Measurements from ENCODE around the gene SET.

- TF ChIP-seq CTCF (conservative IDR thresholded peaks at IDR 0.05; ENCODE audit: low read length), result no peak
- no peak for TF ChIP-seq EZH2phosphoT487 (IDR thresholded peaks at IDR 0.05; ENCODE audit: borderline replicate concordance, low read depth, low read length)
These were observed 15.3 kb downstream of the SET start for GRCh38 chr9:128704356-128704670.

All from OCI-LY7 (cell line).